AG09319 (cell line): ENCODE measurements around the gene CTDSPL.

Experiments
- DNase-seq: peaks from one replicate; pipeline ENCODE4 v3.0.0-alpha.2; 2010; ENCODE audit warnings: low read depth; ENCODE audit errors: extremely low read depth
- TF ChIP-seq, protein P1 (sequence below): IDR thresholded peaks from 2 replicates; pipeline ENCODE4 v1.5.1; 2011; ENCODE audit warnings: low read depth, mild to moderate bottlenecking, inconsistent platforms, low read length, moderate library complexity

The CTDSPL gene

GRCh38 chr3:37876279-37876678 is 14.6 kb downstream of the CTDSPL start:
- TF ChIP-seq, protein P1, sequence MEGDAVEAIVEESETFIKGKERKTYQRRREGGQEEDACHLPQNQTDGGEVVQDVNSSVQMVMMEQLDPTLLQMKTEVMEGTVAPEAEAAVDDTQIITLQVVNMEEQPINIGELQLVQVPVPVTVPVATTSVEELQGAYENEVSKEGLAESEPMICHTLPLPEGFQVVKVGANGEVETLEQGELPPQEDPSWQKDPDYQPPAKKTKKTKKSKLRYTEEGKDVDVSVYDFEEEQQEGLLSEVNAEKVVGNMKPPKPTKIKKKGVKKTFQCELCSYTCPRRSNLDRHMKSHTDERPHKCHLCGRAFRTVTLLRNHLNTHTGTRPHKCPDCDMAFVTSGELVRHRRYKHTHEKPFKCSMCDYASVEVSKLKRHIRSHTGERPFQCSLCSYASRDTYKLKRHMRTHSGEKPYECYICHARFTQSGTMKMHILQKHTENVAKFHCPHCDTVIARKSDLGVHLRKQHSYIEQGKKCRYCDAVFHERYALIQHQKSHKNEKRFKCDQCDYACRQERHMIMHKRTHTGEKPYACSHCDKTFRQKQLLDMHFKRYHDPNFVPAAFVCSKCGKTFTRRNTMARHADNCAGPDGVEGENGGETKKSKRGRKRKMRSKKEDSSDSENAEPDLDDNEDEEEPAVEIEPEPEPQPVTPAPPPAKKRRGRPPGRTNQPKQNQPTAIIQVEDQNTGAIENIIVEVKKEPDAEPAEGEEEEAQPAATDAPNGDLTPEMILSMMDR = no peak
- DNase-seq = no peak

DNA sequence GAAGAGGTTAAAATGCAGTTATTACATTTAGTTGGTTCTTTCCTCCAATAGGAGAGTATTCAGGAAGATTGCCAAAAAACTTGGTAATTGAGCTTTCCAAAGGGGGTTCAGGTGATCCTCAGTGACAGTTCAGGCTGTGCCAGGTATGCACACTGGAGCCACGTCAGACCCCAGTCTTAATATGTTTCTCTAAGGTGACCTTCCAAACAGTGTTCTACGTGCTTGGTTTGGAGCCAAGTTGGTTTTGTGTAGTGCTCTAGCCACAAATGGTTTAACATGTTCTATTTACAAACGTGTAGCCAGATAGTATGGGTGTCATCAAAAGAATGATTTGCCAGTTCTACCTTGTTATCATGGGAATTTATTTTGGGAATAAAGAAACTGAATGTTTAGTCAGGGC is 21.0 kb downstream of the CTDSPL start:
- no peak for DNase-seq
- TF ChIP-seq, protein P1 = no peak

GRCh38 chr3:37885814-37886213 is 24.1 kb downstream of the CTDSPL start:
- TF ChIP-seq, protein P1 = no peak
- no peak for DNase-seq

- TF ChIP-seq, protein P1 = no peak
- no peak for DNase-seq
Measured at GRCh38 chr3:37886395-37886794, 24.7 kb downstream of the CTDSPL start.

DNA sequence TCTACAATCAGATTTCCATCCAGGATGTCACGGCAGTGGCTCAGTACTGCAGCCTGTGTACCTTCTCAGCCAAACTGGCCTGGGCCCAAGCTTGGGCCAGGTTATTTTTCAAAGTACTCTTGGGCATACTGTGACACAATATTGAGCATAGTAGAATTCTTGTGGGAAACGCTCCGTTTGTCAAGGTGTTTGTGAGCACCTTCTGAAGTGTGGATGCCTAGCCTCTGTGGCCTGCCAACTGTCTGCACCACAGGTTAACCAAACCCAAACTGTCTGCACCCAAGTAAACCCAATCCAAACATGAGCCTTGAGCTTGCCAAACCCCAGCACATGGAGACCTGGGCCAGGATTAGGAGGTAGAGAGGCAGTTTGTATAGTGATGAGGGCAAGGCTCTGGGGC is 25.4 kb downstream of the CTDSPL start:
- DNase-seq = no peak
- TF ChIP-seq, protein P1 = no peak

GRCh38 chr3:37887824-37888223 is 26.1 kb downstream of the CTDSPL start:
- TF ChIP-seq, protein P1 = no peak

GRCh38 chr3:37888421-37888820 is 26.7 kb downstream of the CTDSPL start:
- TF ChIP-seq, protein P1 = no peak
- no peak for DNase-seq

More at GRCh38 chr3:37887824-37888223, 26.1 kb downstream of the CTDSPL start:
- no peak for DNase-seq
